ENCODE measurements around the gene PLEKHH1. TPM values are rescaled to one million over a fixed set of nuclear protein-coding genes. Genes with fewer than 3 reads are reported as not detected.
"Not testable (repeated sequence)": the region's sequence is repeated elsewhere in the genome, so short reads cannot be mapped to it uniquely, and the experiment has no call there.

PLEKHH1 gene
- total RNA-seq, 2 experiments from 2014 or later = 0.53 to 0.63 TPM

DNA sequence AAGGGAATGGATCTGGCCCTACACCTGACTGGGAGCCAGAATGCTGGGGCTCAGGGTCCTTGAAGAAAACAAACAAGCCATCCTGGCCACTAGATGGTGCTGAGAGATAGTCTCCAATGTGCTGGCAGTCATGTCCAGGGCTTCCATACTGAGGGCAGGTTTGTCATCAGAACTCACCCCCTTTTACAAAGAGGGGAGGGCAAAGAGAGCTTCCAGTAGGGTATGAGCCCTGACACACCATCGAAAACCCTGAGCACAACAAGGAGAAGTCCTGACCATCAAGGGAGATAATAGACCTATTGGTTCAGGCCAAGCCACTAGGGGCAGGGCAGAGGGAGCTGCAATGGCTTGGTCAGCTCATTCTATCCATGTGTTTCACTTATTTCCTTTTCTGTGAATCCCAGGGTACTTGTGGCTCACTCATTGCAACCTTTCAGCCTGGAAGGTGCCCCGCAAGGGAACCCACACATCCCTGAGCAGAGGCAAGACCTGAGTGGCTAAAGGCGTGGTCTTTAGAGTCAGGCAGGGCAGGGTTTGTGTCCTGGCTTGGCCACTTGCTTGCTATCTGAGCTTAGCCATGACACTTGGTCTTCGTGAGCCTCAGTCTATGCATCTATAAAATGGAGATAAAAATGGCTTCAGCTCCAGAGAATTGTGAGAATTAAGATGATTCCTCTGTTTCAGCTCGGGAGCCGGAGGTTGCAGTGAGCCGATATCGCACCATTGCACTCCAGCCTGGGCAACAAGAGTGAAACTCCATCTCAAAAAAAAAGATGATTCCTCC is 6.2 kb upstream of the PLEKHH1 start:
- POLR2A ChIA-PET = interaction anchor here (1.4 kb wide), 1 partner anchor 44 kb away, joined by 5 read pairs; no protein-coding TSS in a partner anchor
- Mint-ChIP-seq H3K4me3 (no peak overlapping the region), H3K4me1 (no peaks in the 10 kb centered on the region), H3K9me3 (no peaks in the 10 kb centered on the region), H3K27me3 (peaks cover 62% of the 10 kb centered on the region), H3K36me3 (ENCODE audit: low read depth) (no peaks in the 10 kb centered on the region), H3K27ac (no peak overlapping the region)
- CTCF ChIA-PET = interaction anchor here (0.8 to 3.5 kb wide), 21 partner anchors 9 to 180 kb away, joined by 3 to 42 read pairs (median 4); partner anchors contain the start of gene PIGH
- peak; percentile 42 for DNase-seq

- ChIA-PET POLR2A (no interaction called here), CTCF (interaction anchor here (0.8 to 3.5 kb wide), 7 partner anchors 14 to 177 kb away, joined by 3 to 42 read pairs (median 7); no protein-coding TSS in a partner anchor)
- Mint-ChIP-seq H3K4me1 (no peaks in the 10 kb centered on the region), H3K27ac (no peak overlapping the region), H3K4me3 (no peak overlapping the region), H3K36me3 (ENCODE audit: low read depth) (no peaks in the 10 kb centered on the region), H3K27me3 (peaks cover 64% of the 10 kb centered on the region), H3K9me3 (no peaks in the 10 kb centered on the region)
- no peak for DNase-seq
These were observed 5.3 kb upstream of the PLEKHH1 start for GRCh38 chr14:67527756-67528155.

- CTCF ChIA-PET = interaction anchor here (0.8 to 3.5 kb wide), 2 partner anchors 43 to 176 kb away, joined by 7 to 42 read pairs; no protein-coding TSS in a partner anchor
- no peak overlapping the region for H3K27ac Mint-ChIP-seq
- H3K4me1 Mint-ChIP-seq = no peaks in the 10 kb centered on the region
- peaks cover 61% of the 10 kb centered on the region for H3K27me3 Mint-ChIP-seq
- no peaks in the 10 kb centered on the region for H3K36me3 Mint-ChIP-seq (ENCODE audit: low read depth)
- H3K9me3 Mint-ChIP-seq = no peaks in the 10 kb centered on the region
- DNase-seq = no peak
- POLR2A ChIA-PET = no interaction called here
- H3K4me3 Mint-ChIP-seq = no peak overlapping the region
These were observed 4.8 kb upstream of the PLEKHH1 start for GRCh38 chr14:67528276-67528675.

DNA sequence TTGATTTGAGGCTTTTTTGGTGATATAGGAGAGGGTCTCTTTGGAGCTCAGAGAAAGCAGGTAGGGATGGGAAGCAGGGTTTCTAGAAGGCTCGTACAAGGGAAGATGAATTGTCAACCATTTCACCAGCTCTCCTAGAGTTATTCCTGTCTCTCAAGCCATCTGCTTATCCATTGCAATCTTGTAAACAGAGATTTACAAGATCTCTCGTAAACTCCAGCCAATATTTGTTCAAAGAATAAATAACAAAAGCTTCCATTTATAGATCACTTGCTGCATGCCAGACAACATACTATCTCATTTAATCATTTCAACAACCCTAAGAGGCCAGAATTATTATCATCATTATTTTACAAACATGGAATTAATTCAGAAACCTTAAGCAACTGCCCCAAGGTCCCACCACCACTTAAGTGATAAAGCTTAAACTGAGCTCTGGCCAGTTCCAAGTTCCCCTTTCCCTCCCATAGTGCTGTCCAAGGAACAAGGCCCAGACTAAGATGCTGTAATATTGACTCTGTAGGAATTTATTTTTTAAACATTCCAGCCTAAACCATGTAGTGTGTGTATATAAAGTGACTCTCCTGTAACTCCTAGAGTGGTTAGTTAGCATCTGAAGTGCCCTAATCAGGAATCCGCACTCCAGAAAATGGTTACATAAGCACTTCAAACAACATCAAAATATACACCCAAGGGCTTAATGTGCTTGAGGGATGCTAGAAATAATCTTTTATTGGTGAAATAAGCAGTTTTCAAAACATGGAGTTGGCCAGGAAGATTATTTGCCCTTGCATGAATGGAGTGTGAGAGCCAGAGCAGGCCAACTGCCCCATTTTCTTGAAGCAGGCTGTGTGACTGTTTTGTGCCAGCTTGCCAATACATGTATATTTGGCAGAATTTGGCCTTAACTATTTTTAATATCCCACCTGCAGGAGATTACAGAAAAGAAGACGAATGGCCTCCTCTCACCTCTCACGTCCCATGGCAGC is 2.8 kb upstream of the PLEKHH1 start:
- Mint-ChIP-seq H3K27me3 (peaks cover 61% of the 10 kb centered on the region), H3K36me3 (ENCODE audit: low read depth) (no peaks in the 10 kb centered on the region), H3K9me3 (no peaks in the 10 kb centered on the region), H3K4me3 (no peak overlapping the region), H3K27ac (no peak overlapping the region), H3K4me1 (peaks cover 1% of the 10 kb centered on the region)
- DNase-seq = no peak
- CTCF ChIA-PET = interaction anchor here (1.0 to 2.3 kb wide), 3 partner anchors 41 to 174 kb away, joined by 3 to 15 read pairs (median 8); no protein-coding TSS in a partner anchor
- POLR2A ChIA-PET = no interaction called here

- no peaks in the 10 kb centered on the region for H3K9me3 Mint-ChIP-seq
- H3K4me3 Mint-ChIP-seq = peak overlapping the region; percentile 51
- ChIA-PET POLR2A (interaction anchor here (1.1 kb wide), 1 partner anchor 39 kb away, joined by 3 read pairs; no protein-coding TSS in a partner anchor), CTCF (interaction anchor here (1.2 to 1.3 kb wide), 2 partner anchors 105 to 135 kb away, joined by 3 to 4 read pairs; no protein-coding TSS in a partner anchor)
- H3K27me3 Mint-ChIP-seq = peaks cover 52% of the 10 kb centered on the region
- H3K36me3 Mint-ChIP-seq (ENCODE audit: low read depth) = no peaks in the 10 kb centered on the region
- H3K27ac Mint-ChIP-seq = no peak overlapping the region
- peaks cover 1% of the 10 kb centered on the region for H3K4me1 Mint-ChIP-seq
- no peak for DNase-seq
These were observed 488 bp upstream of the PLEKHH1 start for GRCh38 chr14:67532606-67532997.

DNA sequence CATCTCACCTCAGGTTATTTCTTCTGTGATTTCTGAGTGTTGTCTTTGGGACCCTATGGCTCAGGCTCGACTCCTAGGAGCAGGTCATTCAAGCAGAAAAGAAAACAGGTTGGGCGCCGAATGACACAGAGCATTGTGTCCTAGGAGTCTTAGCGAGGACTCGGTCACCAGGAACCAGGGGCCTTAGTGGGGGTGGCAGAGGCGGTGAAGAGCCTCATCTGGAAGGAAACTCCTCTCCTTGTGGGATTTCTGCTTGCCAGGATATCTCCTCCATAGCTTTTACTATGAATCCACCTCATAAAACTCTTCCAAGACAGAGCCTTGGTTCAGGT is 630 bp downstream of the PLEKHH1 start:
- Mint-ChIP-seq H3K4me3 (peak overlapping the region; percentile 56), H3K27ac (no peak overlapping the region), H3K27me3 (peaks cover 48% of the 10 kb centered on the region), H3K36me3 (ENCODE audit: low read depth) (no peaks in the 10 kb centered on the region), H3K4me1 (peaks cover 1% of the 10 kb centered on the region), H3K9me3 (no peaks in the 10 kb centered on the region)
- CTCF ChIA-PET = interaction anchor here (1.2 to 1.3 kb wide), 3 partner anchors 106 to 133 kb away, joined by 3 to 4 read pairs (median 3); no protein-coding TSS in a partner anchor
- POLR2A ChIA-PET = no interaction called here
- DNase-seq = no peak

- no peak overlapping the region for H3K4me3 Mint-ChIP-seq
- ChIA-PET CTCF (interaction anchor here (1.1 to 1.5 kb wide), 2 partner anchors 9 to 109 kb away, joined by 3 read pairs; no protein-coding TSS in a partner anchor), POLR2A (no interaction called here)
- DNase-seq = no peak
- H3K36me3 Mint-ChIP-seq (ENCODE audit: low read depth) = no peaks in the 10 kb centered on the region
- H3K9me3 Mint-ChIP-seq = no peaks in the 10 kb centered on the region
- peaks cover 1% of the 10 kb centered on the region for H3K4me1 Mint-ChIP-seq
- no peak overlapping the region for H3K27ac Mint-ChIP-seq
- peaks cover 42% of the 10 kb centered on the region for H3K27me3 Mint-ChIP-seq
These were observed 3.0 kb downstream of the PLEKHH1 start for GRCh38 chr14:67536087-67536486.

- DNase-seq = no peak
- H3K4me1 Mint-ChIP-seq = peaks cover 11% of the 10 kb centered on the region
- no peak overlapping the region for H3K4me3 Mint-ChIP-seq
- no peaks in the 10 kb centered on the region for H3K36me3 Mint-ChIP-seq (ENCODE audit: low read depth)
- H3K9me3 Mint-ChIP-seq = no peaks in the 10 kb centered on the region
- CTCF ChIA-PET = interaction anchor here (1.4 to 3.0 kb wide), 4 partner anchors 11 to 110 kb away, joined by 4 to 11 read pairs (median 6); partner anchors contain the start of gene PIGH
- POLR2A ChIA-PET = no interaction called here
- H3K27me3 Mint-ChIP-seq = peaks cover 43% of the 10 kb centered on the region
- H3K27ac Mint-ChIP-seq = no peak overlapping the region
These were observed 4.6 kb downstream of the PLEKHH1 start for GRCh38 chr14:67537736-67538135.

GRCh38 chr14:67538501-67538900 is 5.4 kb downstream of the PLEKHH1 start:
- H3K4me1 Mint-ChIP-seq = peaks cover 11% of the 10 kb centered on the region
- no peak for DNase-seq
- H3K4me3 Mint-ChIP-seq = no peak overlapping the region
- H3K36me3 Mint-ChIP-seq (ENCODE audit: low read depth) = no peaks in the 10 kb centered on the region
- H3K9me3 Mint-ChIP-seq = no peaks in the 10 kb centered on the region
- ChIA-PET CTCF (interaction anchor here (1.4 to 3.0 kb wide), 4 partner anchors 12 to 111 kb away, joined by 4 to 11 read pairs (median 6); partner anchors contain the start of gene PIGH), POLR2A (no interaction called here)
- no peak overlapping the region for H3K27ac Mint-ChIP-seq
- H3K27me3 Mint-ChIP-seq = peaks cover 48% of the 10 kb centered on the region

GRCh38 chr14:67539116-67539515 is 6.0 kb downstream of the PLEKHH1 start:
- H3K4me3 Mint-ChIP-seq = no peak overlapping the region
- DNase-seq = no peak
- ChIA-PET CTCF (interaction anchor here (1.5 to 3.0 kb wide), 2 partner anchors 33 to 61 kb away, joined by 4 to 11 read pairs; partner anchors contain the start of gene PIGH), POLR2A (no interaction called here)
- H3K9me3 Mint-ChIP-seq = no peaks in the 10 kb centered on the region
- H3K36me3 Mint-ChIP-seq (ENCODE audit: low read depth) = no peaks in the 10 kb centered on the region
- H3K27me3 Mint-ChIP-seq = peaks cover 47% of the 10 kb centered on the region
- no peak overlapping the region for H3K27ac Mint-ChIP-seq
- peaks cover 10% of the 10 kb centered on the region for H3K4me1 Mint-ChIP-seq

DNA sequence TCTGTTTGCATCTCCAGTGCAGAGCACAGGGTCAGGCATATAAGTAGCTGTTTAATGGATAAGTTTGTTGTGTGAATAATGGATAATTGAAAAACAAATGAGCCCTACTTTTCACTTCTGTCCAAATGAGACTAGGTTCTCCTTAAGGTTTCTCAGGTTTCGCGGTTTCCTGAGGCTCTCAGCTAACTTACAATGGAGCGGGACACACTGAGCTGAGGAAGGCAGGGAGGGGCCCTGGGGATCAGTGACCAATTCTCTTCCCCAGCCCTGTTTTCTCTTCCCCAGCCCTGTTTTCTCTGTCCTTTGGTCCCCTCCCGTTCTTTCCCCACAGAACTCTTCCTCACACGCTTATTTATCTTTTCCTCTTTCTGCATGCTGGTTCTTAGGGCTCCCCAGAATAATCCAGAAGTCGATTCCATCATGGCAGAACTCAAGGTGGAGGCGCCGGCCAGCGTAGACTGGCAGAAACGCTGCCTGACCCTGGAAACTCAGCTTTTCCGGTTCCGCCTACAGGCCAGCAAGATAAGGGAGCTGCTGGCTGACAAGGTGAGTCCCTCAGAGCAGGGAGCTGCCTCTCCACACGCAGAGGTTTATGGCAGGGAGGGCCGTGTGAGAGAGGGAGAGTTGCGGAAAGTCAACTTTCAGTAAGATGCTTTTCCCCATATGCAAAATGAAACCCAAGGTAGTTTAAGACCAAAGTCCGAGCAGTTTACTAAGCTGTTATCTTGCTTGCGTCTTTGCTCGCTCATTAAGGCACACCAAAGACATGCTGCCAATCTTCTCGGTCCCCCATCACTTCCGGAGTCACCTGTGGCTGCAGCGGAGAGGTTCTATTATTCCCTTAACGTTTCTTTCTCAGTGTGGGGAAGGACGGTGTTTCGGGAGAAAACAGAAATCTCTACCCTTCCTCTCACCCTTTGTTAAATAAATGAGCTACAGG is 8.6 kb downstream of the PLEKHH1 start:
- Mint-ChIP-seq H3K27ac (no peak overlapping the region), H3K4me1 (peaks cover 10% of the 10 kb centered on the region), H3K9me3 (no peaks in the 10 kb centered on the region), H3K27me3 (peaks cover 49% of the 10 kb centered on the region), H3K4me3 (no peak overlapping the region), H3K36me3 (ENCODE audit: low read depth) (no peaks in the 10 kb centered on the region)
- DNase-seq = no peak
- POLR2A ChIA-PET = no interaction called here
- CTCF ChIA-PET = interaction anchor here (0.7 to 1.9 kb wide), 4 partner anchors 15 to 115 kb away, joined by 3 to 7 read pairs (median 4); no protein-coding TSS in a partner anchor

DNA sequence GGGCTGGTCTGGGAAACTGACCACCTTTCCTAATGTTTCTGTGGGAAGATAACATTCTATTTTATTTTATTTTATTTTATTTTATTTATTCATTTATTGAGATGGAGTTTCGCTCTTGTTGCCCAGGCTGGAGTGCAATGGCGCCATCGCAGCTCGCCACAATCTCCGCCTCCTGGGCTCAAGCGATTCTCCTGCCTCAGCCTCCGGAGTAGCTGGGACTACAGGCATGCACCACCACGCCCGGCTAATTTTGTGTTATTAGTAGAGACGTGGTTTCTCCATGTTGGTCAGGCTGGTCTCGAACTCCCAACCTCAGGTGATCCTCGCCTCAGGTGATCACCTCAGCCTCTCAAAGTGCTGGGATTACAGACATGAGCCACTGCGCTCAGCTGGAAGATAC is 9.5 kb downstream of the PLEKHH1 start:
- H3K4me3 Mint-ChIP-seq; H3K27ac Mint-ChIP-seq; H3K4me1 Mint-ChIP-seq; DNase-seq; POLR2A ChIA-PET; H3K9me3 Mint-ChIP-seq; H3K36me3 Mint-ChIP-seq (ENCODE audit: low read depth): not testable (repeated sequence)
- H3K27me3 Mint-ChIP-seq = peaks cover 49% of the 10 kb centered on the region
- CTCF ChIA-PET = interaction anchor here (1.9 kb wide), 1 partner anchor 116 kb away, joined by 7 read pairs; no protein-coding TSS in a partner anchor
